22Rv1 (cell line): ENCODE data around the gene HEXA.
"Not testable (repeated sequence)": the region's sequence is repeated elsewhere in the genome, so short reads cannot be mapped to it uniquely, and the experiment has no call there.

ENCODE experiments used
- ZFX ChIP-seq: fragments of 450-650 bp; IDR thresholded peaks from 2 replicates; pipeline ENCODE4 v1.6.1; 2017; ENCODE audit warnings: antibody characterized with exemption, borderline replicate concordance
- TF ChIP-seq, protein P1 (sequence below): fragments of 450-650 bp; IDR thresholded peaks from 2 replicates; pipeline ENCODE4 v1.5.1; 2017; ENCODE audit warnings: mild to moderate bottlenecking

DNA sequence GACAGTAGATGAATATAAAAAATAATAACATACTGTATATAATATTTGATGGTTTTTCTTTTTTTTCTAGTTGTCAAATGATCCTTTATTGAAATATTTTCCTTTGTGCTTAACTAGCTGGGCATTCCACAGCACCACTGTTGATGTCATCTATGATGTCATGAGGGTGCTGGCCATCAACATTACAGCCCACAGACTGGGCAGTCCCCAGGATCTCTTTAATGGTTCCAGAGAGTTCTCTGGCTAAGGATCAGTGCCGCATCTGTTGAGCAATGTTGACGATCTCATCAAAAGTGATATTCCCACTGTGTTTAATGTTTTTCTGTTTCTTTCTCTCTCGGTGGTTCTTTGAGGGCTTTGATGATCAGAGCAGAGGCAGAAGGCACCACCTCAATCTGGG lies 3.3 kb upstream of the HEXA start:
- TF ChIP-seq, protein P1, sequence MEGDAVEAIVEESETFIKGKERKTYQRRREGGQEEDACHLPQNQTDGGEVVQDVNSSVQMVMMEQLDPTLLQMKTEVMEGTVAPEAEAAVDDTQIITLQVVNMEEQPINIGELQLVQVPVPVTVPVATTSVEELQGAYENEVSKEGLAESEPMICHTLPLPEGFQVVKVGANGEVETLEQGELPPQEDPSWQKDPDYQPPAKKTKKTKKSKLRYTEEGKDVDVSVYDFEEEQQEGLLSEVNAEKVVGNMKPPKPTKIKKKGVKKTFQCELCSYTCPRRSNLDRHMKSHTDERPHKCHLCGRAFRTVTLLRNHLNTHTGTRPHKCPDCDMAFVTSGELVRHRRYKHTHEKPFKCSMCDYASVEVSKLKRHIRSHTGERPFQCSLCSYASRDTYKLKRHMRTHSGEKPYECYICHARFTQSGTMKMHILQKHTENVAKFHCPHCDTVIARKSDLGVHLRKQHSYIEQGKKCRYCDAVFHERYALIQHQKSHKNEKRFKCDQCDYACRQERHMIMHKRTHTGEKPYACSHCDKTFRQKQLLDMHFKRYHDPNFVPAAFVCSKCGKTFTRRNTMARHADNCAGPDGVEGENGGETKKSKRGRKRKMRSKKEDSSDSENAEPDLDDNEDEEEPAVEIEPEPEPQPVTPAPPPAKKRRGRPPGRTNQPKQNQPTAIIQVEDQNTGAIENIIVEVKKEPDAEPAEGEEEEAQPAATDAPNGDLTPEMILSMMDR = not testable (repeated sequence)
- not testable (repeated sequence) for TF ChIP-seq ZFX
